ENCODE measurements around the gene COA6.

Gene COA6

DNA sequence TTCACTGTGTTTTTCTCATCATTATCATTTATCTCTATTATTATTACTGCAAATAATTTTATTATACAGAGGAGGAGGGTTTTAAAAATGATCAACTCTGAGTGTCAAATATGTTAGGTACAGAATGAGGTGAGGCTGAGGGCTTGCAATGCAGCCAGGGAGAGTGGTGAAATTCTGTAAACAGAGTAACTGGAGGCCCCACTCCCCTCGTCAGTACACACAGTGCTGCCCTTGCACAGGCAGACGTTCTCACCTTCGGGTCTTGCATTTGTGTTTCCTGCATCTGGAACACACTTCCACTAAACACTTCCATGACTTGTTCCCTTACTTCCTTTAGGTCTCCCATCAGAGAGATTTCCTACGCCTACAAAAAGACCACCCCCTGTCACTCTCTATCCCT is 24.3 kb upstream of the COA6 start:
- ATAC-seq = no peak
- TF ChIP-seq TCF4 (CRISPR knock-in tag; IDR thresholded peaks at IDR 0.05; ENCODE audit: borderline replicate concordance) = no peak
- no peak for TF ChIP-seq ZFP30 (CRISPR knock-in tag; IDR thresholded peaks at IDR 0.05)
- no peak for TF ChIP-seq RARB (CRISPR knock-in tag; IDR thresholded peaks at IDR 0.05)
- no peak for TF ChIP-seq ZNF70 (CRISPR knock-in tag; IDR thresholded peaks at IDR 0.05)
- TF ChIP-seq, protein P1, sequence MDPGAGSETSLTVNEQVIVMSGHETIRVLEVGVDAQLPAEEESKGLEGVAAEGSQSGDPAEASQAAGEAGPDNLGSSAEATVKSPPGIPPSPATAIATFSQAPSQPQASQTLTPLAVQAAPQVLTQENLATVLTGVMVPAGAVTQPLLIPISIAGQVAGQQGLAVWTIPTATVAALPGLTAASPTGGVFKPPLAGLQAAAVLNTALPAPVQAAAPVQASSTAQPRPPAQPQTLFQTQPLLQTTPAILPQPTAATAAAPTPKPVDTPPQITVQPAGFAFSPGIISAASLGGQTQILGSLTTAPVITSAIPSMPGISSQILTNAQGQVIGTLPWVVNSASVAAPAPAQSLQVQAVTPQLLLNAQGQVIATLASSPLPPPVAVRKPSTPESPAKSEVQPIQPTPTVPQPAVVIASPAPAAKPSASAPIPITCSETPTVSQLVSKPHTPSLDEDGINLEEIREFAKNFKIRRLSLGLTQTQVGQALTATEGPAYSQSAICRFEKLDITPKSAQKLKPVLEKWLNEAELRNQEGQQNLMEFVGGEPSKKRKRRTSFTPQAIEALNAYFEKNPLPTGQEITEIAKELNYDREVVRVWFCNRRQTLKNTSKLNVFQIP (CRISPR knock-in tag; IDR thresholded peaks at IDR 0.05; ENCODE audit: borderline replicate concordance, low read depth) = no peak
- no peak for TF ChIP-seq ARNTL (CRISPR knock-in tag; IDR thresholded peaks at IDR 0.05; ENCODE audit: borderline replicate concordance, low read depth)

DNA sequence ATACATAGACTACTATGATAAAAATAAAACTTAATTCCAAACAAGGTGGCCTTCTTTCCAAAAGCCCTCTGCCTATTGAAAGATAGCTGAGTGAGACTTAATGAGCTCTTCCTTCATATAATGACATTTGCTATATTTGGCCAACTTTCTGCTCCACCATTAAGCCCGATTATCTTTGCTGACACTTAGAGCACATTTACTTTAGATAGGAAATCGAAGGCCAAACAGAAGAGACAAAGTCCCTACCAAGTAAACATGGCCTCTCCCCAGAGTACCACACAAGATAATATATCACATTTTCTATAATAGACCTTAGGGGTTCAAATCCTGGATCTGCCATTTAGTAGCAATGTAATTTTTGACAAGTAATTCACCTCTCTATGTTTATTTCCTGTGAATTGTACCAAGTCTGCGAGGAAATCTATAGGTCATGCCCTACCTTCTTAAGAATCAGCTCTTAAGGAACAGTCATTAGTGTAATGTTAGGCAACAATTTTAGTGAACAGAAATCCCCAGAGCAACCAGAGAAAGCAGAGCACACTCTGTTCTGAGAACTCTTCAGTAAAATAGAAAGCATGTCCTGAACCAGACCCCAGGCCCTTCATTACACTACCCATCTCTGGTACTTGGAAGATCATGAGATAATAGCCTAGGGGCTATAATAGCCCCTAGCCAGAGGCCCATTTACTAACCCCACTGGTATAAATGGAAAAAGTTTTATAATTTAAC is 17.3 kb upstream of the COA6 start:
- no peak for TF ChIP-seq TOX (CRISPR knock-in tag; IDR thresholded peaks at IDR 0.05; ENCODE audit: borderline replicate concordance)
- TF ChIP-seq GLIS3 (CRISPR knock-in tag; IDR thresholded peaks at IDR 0.05) = no peak
- TF ChIP-seq ZFP3 (CRISPR knock-in tag; IDR thresholded peaks at IDR 0.05) = no peak
- TF ChIP-seq ZC3H10 (CRISPR knock-in tag; IDR thresholded peaks at IDR 0.05) = no peak
- no peak for TF ChIP-seq BACH2 (CRISPR knock-in tag; IDR thresholded peaks at IDR 0.05; ENCODE audit: borderline replicate concordance)
- no peak for TF ChIP-seq ZNF565 (CRISPR knock-in tag; conservative IDR thresholded peaks at IDR 0.05; ENCODE audit: low read depth)
- TF ChIP-seq RARB (CRISPR knock-in tag; IDR thresholded peaks at IDR 0.05) = no peak
- TF ChIP-seq ZNF8 (CRISPR knock-in tag; IDR thresholded peaks at IDR 0.05) = no peak
- no peak for ATAC-seq

DNA sequence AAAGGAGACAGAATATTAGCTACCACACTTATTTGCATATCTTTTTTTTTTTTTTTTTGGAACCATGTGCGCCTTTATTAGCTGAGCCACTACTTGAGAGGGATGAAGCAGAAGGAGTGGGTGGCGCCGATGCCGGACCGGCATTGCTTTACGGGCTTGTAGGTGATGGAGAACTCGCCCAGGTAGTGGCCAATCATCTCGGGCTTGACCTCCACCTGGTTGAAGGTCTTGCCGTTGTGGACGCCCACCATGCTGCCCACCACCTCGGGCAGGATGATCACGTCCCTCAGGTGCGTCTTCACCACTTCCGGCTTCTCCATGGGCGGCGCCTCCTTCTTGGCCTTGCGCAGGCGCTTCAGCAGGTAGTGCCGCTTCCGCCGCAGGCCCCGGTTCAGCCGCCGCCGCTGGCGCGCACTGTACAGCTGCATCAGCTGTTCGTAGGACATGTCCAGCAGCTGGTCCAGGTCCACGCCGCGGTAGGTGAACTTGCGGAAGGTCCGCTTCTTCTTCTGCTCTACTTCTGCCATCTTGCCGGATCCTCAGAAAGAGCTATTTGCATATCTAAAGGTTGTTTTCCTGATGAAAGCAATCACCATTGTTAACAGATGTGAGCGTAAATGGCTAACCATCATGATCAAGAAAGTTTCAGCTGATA is 16.5 kb upstream of the COA6 start:
- ATAC-seq = peak; percentile 96

DNA sequence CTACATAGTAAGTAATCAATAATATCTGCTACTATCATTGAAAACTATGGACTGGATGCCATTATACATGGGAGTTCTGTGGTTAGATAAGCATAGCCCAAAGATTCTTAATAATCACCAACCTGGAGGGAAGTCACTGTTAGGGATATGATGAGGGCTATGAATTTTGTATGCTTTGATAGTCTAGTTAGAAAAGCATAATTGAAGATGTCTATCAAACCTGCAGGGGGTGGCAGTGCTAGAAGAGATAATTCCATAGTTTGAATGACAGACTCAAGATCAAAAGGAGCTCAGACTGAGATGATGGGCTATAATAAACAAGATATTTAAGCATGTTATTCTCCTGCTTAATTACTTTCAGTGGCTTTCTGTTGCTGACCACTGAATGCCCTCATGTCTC is 15.4 kb upstream of the COA6 start:
- no peak for ATAC-seq
- TF ChIP-seq TOX (CRISPR knock-in tag; IDR thresholded peaks at IDR 0.05; ENCODE audit: borderline replicate concordance) (no peak), ESRRG (CRISPR knock-in tag; IDR thresholded peaks at IDR 0.05) (no peak), ZNF8 (CRISPR knock-in tag; IDR thresholded peaks at IDR 0.05) (no peak), RARB (CRISPR knock-in tag; IDR thresholded peaks at IDR 0.05) (no peak), PPARA (CRISPR knock-in tag; IDR thresholded peaks at IDR 0.05; ENCODE audit: borderline replicate concordance) (no peak), OSR1 (CRISPR knock-in tag; IDR thresholded peaks at IDR 0.05) (no peak), ARNTL (CRISPR knock-in tag; IDR thresholded peaks at IDR 0.05; ENCODE audit: borderline replicate concordance, low read depth) (no peak), SNAI2 (CRISPR knock-in tag; IDR thresholded peaks at IDR 0.05) (no peak), ZNF565 (CRISPR knock-in tag; conservative IDR thresholded peaks at IDR 0.05; ENCODE audit: low read depth) (no peak), CSDC2 (CRISPR knock-in tag; IDR thresholded peaks at IDR 0.05) (no peak), BACH2 (CRISPR knock-in tag; IDR thresholded peaks at IDR 0.05; ENCODE audit: borderline replicate concordance) (no peak), ZC3H10 (CRISPR knock-in tag; IDR thresholded peaks at IDR 0.05) (no peak)
- TF ChIP-seq, protein P2, sequence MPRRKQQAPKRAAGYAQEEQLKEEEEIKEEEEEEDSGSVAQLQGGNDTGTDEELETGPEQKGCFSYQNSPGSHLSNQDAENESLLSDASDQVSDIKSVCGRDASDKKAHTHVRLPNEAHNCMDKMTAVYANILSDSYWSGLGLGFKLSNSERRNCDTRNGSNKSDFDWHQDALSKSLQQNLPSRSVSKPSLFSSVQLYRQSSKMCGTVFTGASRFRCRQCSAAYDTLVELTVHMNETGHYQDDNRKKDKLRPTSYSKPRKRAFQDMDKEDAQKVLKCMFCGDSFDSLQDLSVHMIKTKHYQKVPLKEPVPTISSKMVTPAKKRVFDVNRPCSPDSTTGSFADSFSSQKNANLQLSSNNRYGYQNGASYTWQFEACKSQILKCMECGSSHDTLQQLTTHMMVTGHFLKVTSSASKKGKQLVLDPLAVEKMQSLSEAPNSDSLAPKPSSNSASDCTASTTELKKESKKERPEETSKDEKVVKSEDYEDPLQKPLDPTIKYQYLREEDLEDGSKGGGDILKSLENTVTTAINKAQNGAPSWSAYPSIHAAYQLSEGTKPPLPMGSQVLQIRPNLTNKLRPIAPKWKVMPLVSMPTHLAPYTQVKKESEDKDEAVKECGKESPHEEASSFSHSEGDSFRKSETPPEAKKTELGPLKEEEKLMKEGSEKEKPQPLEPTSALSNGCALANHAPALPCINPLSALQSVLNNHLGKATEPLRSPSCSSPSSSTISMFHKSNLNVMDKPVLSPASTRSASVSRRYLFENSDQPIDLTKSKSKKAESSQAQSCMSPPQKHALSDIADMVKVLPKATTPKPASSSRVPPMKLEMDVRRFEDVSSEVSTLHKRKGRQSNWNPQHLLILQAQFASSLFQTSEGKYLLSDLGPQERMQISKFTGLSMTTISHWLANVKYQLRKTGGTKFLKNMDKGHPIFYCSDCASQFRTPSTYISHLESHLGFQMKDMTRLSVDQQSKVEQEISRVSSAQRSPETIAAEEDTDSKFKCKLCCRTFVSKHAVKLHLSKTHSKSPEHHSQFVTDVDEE (CRISPR knock-in tag; IDR thresholded peaks at IDR 0.05) = no peak
- TF ChIP-seq, protein P1 (CRISPR knock-in tag; IDR thresholded peaks at IDR 0.05; ENCODE audit: borderline replicate concordance, low read depth) = no peak
- TF ChIP-seq, protein P3, sequence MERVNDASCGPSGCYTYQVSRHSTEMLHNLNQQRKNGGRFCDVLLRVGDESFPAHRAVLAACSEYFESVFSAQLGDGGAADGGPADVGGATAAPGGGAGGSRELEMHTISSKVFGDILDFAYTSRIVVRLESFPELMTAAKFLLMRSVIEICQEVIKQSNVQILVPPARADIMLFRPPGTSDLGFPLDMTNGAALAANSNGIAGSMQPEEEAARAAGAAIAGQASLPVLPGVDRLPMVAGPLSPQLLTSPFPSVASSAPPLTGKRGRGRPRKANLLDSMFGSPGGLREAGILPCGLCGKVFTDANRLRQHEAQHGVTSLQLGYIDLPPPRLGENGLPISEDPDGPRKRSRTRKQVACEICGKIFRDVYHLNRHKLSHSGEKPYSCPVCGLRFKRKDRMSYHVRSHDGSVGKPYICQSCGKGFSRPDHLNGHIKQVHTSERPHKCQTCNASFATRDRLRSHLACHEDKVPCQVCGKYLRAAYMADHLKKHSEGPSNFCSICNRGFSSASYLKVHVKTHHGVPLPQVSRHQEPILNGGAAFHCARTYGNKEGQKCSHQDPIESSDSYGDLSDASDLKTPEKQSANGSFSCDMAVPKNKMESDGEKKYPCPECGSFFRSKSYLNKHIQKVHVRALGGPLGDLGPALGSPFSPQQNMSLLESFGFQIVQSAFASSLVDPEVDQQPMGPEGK (CRISPR knock-in tag; IDR thresholded peaks at IDR 0.05; ENCODE audit: borderline replicate concordance) = no peak
- TF ChIP-seq, protein P4, sequence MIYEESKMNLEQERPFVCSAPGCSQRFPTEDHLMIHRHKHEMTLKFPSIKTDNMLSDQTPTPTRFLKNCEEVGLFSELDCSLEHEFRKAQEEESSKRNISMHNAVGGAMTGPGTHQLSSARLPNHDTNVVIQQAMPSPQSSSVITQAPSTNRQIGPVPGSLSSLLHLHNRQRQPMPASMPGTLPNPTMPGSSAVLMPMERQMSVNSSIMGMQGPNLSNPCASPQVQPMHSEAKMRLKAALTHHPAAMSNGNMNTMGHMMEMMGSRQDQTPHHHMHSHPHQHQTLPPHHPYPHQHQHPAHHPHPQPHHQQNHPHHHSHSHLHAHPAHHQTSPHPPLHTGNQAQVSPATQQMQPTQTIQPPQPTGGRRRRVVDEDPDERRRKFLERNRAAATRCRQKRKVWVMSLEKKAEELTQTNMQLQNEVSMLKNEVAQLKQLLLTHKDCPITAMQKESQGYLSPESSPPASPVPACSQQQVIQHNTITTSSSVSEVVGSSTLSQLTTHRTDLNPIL (CRISPR knock-in tag; IDR thresholded peaks at IDR 0.05; ENCODE audit: low read depth) = no peak
